Duodenal mucosa (tissue), 2 donors: ENCODE results near the gene RHOU.

ENCODE experiments used
- H3K27ac ChIP-seq: one replicate; pipeline ENCODE4 v1.7.0; 2013; ENCODE audit warnings: low read depth, low read length
- H3K27me3 ChIP-seq, 2 donors: one replicate each; pipeline ENCODE4 v1.7.0; 2013; ENCODE audit warnings: low read length in 2 of 2, control low read depth in 1 of 2; ENCODE audit not compliant: insufficient read depth in 2 of 2, control insufficient read depth in 1 of 2
- H3K36me3 ChIP-seq, 2 donors: one replicate each; pipeline ENCODE4 v1.7.0; 2013; ENCODE audit warnings: low read length in 2 of 2, control low read depth in 1 of 2; ENCODE audit not compliant: insufficient read depth in 2 of 2, control insufficient read depth in 1 of 2
- H3K4me1 ChIP-seq, 2 donors: one replicate each; pipeline ENCODE4 v1.7.0; 2013; ENCODE audit warnings: low read length in 2 of 2, control low read depth in 1 of 2; ENCODE audit not compliant: insufficient read depth in 2 of 2, control insufficient read depth in 1 of 2
- H3K4me3 ChIP-seq, 2 donors: one replicate each; pipeline ENCODE4 v1.7.0; 2013; ENCODE audit warnings: low read length in 2 of 2, low read depth in 1 of 2
- H3K9ac ChIP-seq, 2 donors: one replicate each; pipeline ENCODE4 v1.7.0; 2013; ENCODE audit warnings: low read length in 2 of 2, low read depth in 1 of 2
- H3K9me3 ChIP-seq, 2 donors: one replicate each; pipeline ENCODE4 v1.7.0; 2013; ENCODE audit warnings: low read length in 2 of 2, control low read depth in 1 of 2; ENCODE audit not compliant: control insufficient read depth in 1 of 2

Gene RHOU

DNA sequence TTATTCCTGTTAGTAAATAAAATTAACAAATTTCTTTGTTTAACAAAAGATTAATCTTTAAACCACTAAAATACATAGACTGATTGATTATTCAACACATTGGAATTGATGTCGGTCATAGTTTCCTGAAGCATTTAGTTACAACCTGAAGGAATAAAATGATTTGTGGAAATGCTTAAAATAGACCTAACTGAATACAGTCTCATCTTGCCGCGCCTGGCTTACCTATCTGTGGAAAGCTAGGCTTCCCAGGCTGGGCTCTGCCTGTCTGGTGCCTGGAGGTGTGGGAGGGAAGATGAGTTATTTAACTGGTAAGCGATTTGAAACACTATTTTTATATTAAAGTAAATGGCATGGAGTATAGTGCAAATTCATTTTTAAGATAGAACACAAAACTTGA is 10.2 kb downstream of the RHOU start:
- no peak overlapping the region for H3K4me3 ChIP-seq
- no peaks in the 10 kb centered on the region for H3K27me3 ChIP-seq
- H3K4me1 ChIP-seq, result peaks cover 0 to 4% of the 10 kb centered on the region in 2 donors
- H3K9me3 ChIP-seq, result no peaks in the 10 kb centered on the region
- H3K27ac ChIP-seq, result no peak overlapping the region
- no peak overlapping the region for H3K9ac ChIP-seq
- H3K36me3 ChIP-seq, result peaks cover 18 to 59% of the 10 kb centered on the region in 2 donors

DNA sequence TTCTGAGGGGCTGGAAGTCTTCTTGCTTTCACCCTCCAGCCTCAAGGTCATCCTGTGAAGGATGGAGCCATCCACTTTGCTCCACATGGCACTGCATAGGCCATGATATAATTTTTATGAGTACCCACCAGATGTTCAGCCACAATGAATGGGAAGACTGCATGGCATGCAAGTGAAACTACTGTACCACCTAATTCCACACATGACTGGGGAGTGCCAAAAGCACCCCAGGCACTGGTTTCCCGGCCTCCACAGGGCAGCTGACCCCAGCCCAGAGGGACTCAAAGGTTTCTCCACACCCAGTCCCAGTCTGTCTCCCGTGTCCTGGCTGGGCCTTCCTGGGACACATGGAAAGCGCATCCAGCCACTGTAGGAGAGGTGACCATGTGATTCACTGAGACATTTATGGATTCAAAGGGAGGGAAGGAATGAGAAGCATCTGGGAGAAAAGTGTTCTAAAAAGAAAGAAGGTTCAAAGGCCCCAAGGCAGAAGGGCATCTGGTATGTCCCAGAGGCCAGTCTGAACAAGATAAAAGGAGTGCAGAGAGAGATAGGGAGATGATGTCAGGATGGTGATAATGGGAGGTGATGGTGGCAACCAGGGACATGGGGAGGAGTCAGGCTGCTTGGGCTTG is 12.1 kb downstream of the RHOU start:
- no peaks in the 10 kb centered on the region for H3K9me3 ChIP-seq
- H3K4me1 ChIP-seq, result no peaks in the 10 kb centered on the region
- H3K27me3 ChIP-seq, result no peaks in the 10 kb centered on the region
- peaks cover 18 to 43% of the 10 kb centered on the region in 2 donors for H3K36me3 ChIP-seq
- H3K27ac ChIP-seq, result no peak overlapping the region
- no peak overlapping the region for H3K4me3 ChIP-seq
- H3K9ac ChIP-seq, result no peak overlapping the region

DNA sequence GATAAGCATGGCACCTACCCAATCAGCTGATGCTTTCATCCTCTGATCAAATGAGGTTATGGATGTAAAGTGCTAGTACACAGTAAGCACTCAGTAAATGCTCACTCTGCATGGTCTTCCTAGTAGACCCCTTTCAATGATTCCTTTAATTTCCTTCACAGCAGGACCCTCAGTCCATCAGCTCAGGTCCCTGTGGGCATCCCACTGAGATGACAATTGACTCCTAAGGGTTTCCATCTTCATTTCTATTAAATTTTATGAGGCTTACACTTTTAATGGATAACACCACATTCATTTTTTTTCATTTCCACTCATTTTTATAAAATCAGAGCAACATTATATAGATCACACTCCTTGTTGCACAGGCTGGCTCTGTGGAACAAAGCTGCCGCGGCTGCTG is 12.8 kb downstream of the RHOU start:
- H3K36me3 ChIP-seq, result peaks cover 14 to 37% of the 10 kb centered on the region in 2 donors
- H3K27ac ChIP-seq, result no peak overlapping the region
- no peak overlapping the region for H3K4me3 ChIP-seq
- no peaks in the 10 kb centered on the region for H3K27me3 ChIP-seq
- H3K4me1 ChIP-seq, result no peaks in the 10 kb centered on the region
- no peak overlapping the region for H3K9ac ChIP-seq
- no peaks in the 10 kb centered on the region for H3K9me3 ChIP-seq

DNA sequence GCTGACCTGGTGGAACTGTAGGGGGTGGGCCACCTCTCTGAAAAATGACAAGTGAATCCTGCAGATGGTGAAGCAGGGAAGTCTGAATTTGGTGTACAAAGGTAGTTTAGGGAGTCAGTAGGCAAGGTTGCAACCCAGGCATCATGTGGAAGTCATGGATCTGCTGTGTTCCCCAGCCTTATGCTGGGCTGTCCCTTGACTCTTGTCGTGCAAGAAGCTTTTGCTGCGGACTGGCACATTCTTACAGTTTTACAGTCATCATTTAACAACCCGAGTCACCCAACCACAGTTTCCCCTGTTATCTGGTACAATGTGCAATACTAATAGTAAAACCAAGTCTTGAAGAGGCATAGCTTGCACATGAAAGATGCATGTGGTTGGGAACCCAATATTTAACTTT is 13.2 kb downstream of the RHOU start:
- Histone ChIP-seq H3K36me3 (peaks cover 10 to 33% of the 10 kb centered on the region in 2 donors), H3K27me3 (no peaks in the 10 kb centered on the region), H3K27ac (no peak overlapping the region), H3K9me3 (no peaks in the 10 kb centered on the region), H3K4me1 (no peaks in the 10 kb centered on the region), H3K9ac (no peak overlapping the region), H3K4me3 (no peak overlapping the region)

DNA sequence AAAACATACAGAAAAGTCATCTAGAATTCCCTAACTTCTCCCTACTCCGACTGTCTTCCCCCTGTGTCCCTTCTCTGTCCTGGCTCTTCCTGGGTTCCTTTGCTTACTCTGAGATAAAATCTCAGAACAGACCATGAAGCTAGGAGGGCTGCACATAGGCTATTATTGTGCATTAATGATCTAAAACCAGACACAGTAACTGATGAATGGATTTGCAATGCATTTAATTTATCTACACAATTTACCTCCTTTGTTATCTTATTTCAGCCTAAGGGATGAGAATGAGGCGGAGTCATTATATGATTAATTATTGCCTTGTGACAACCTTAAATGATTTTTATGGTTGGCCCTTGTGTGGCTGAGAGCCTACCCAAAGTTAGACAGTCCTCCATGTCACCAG is 14.5 kb downstream of the RHOU start:
- H3K27me3 ChIP-seq, result no peaks in the 10 kb centered on the region
- H3K27ac ChIP-seq, result no peak overlapping the region
- no peaks in the 10 kb centered on the region for H3K9me3 ChIP-seq
- no peaks in the 10 kb centered on the region for H3K4me1 ChIP-seq
- no peak overlapping the region for H3K9ac ChIP-seq
- no peak overlapping the region for H3K4me3 ChIP-seq
- peaks cover 0 to 20% of the 10 kb centered on the region in 2 donors for H3K36me3 ChIP-seq

DNA sequence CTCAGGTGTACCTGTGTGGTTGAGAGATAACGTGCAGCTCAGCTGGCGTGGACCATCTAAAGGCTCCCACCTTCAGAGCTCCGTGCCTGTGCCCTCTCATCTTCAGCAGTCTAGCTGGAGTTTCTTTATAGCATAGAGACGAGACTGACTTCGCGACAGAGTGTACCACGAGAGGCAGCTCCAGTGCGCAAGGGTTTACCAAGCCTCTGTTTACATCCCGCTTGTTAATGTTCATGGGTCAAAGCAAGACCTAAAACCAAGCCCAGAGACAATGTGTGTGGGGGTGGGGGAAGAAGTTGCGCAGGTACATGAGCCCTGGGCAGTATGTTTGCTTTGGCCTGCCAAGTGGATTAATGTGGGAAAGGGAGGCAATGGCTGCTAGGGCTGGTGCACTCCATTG is 15.6 kb downstream of the RHOU start:
- peaks cover 5 to 6% of the 10 kb centered on the region in 2 donors for H3K27me3 ChIP-seq
- no peak overlapping the region for H3K4me3 ChIP-seq
- H3K36me3 ChIP-seq, result peaks cover 0 to 11% of the 10 kb centered on the region in 2 donors
- H3K9me3 ChIP-seq, result no peaks in the 10 kb centered on the region
- H3K4me1 ChIP-seq, result no peaks in the 10 kb centered on the region
- no peak overlapping the region for H3K27ac ChIP-seq
- H3K9ac ChIP-seq, result no peak overlapping the region

DNA sequence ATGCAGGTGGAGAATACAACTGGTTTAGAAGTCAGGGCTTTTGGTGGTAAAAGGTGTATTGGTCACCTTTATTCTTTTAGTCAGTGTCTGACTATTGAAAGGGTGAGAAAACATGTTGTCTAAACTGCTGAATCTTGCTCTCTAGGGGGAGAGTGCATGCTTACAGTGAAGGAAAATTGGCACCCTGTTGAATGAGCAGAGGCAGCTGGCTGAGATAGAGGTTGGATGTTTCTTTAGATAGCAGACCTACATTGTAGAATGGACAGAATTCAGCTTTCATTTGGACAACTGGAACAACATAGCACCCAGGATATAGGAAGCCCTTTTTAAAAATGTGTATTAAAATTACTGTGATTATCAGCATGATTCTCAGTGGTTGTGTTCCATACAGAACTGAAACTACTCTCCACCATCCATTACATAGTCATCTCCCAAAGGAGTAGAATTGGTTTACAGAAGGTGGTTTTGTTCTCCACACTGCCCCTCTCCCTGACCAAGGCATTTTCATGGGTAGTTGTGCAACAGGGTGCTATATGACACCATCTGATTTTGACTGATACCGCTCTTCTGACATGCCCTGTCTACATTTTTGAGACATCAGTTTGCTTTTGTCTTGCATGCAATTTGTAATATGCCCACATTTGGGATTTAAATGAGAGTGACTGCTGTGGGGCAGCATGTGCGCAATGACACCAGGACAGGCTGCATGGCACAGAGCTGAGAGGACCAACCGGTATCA is 16.2 kb downstream of the RHOU start:
- H3K27ac ChIP-seq, result no peak overlapping the region
- H3K9me3 ChIP-seq, result no peaks in the 10 kb centered on the region
- H3K36me3 ChIP-seq, result peaks cover 0 to 8% of the 10 kb centered on the region in 2 donors
- H3K4me3 ChIP-seq, result no peak overlapping the region
- H3K4me1 ChIP-seq, result no peaks in the 10 kb centered on the region
- no peak overlapping the region for H3K9ac ChIP-seq
- peaks cover 5 to 6% of the 10 kb centered on the region in 2 donors for H3K27me3 ChIP-seq

DNA sequence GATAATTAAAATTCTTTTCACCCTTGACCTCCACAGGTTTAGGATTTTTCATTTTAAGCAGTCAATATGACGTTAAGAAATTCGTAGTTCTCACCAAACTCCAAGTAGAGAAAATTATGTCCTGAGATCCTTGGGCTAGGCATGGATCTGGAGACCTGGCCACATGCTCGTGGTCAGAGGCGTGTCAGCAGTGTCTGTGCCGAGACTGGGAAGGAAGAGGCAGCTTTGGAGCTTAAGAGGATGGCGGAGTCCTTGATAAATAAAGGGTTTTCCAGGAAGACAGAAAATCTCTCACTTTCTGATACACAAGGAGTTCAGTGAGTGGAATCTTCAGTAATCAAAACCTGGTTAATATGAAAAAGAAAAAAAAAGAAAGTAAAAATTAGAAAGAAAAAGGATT is 17.0 kb downstream of the RHOU start:
- H3K27me3 ChIP-seq, result peaks cover 5 to 6% of the 10 kb centered on the region in 2 donors

DNA sequence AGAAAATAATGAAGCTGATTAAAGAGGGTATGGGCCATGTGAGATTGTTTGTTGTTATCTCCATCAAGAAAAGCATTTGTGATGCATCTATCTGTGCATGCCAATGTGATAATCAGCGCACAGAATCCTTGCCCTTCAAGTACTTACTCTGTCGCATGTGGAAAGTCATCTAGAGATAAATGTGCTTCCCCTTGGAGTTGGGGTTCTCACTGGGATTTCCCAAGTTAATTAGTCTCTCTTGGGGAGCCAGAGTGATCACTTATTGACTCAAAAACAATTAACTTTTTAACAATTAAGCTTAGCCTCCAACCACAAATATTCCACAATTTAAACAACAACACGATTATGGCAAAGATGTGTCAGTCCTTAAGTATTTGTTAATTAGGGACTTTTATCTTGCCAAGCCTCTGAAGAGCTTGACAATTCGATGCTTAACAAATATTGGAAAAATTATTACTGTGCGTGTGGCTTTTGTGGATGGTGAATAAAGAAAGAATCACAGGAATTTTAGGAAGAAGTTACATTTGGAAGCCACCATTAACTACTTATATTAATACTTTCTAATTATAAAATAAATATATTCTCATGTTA is 17.5 kb downstream of the RHOU start:
- H3K4me1 ChIP-seq, result no peaks in the 10 kb centered on the region
- no peak overlapping the region for H3K4me3 ChIP-seq
- no peaks in the 10 kb centered on the region for H3K9me3 ChIP-seq
- no peaks in the 10 kb centered on the region for H3K36me3 ChIP-seq
- peaks cover 5 to 6% of the 10 kb centered on the region in 2 donors for H3K27me3 ChIP-seq
- no peak overlapping the region for H3K9ac ChIP-seq
- no peak overlapping the region for H3K27ac ChIP-seq

More for the DNA sequence above, 17.0 kb downstream of the RHOU start:
- Histone ChIP-seq H3K9ac (no peak overlapping the region), H3K27ac (no peak overlapping the region), H3K4me3 (no peak overlapping the region), H3K36me3 (peaks cover 0 to 1% of the 10 kb centered on the region in 2 donors), H3K4me1 (no peaks in the 10 kb centered on the region), H3K9me3 (no peaks in the 10 kb centered on the region)

DNA sequence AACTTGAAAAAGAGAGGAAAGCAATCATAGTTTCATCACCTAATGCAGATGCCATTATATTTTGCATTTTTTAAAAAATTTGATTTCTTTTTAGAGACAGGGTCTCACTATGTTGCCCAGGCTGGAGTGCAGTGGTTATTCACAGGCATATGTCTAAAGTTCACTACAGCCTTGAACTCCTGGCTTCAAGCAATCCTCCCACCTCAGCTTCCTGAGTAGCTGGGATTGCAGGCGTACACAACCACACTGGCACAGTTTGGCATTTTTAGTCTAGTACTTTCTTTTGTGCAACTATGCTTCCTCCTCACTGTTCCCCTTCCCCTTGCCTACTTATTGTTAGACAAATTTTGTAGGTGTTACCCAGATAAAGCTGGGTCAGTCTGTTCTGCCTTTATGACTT is 18.0 kb downstream of the RHOU start:
- Histone ChIP-seq H3K4me1 (no peaks in the 10 kb centered on the region), H3K4me3 (no peak overlapping the region), H3K27me3 (peaks cover 5 to 6% of the 10 kb centered on the region in 2 donors), H3K9me3 (no peaks in the 10 kb centered on the region), H3K27ac (no peak overlapping the region), H3K36me3 (no peaks in the 10 kb centered on the region), H3K9ac (no peak overlapping the region)
